Upper lobe of right lung (tissue), 1 donor: ENCODE measurements around the gene ADPRS. TPM values are rescaled to one million over a fixed set of nuclear protein-coding genes. Genes with fewer than 3 reads are reported as not detected.
A peak's percentile ranks its signal among the peaks of the same experiment; 100 is the strongest.

ENCODE experiments used
- ATAC-seq: fragments of 200-7000 bp; cut with Tn5 transposase; one replicate; pipeline ENCODE4 v1.9.1; 2020; ENCODE audit warnings: mild to moderate bottlenecking, moderate library complexity
- DNase-seq: peaks from one replicate; pipeline ENCODE4 v3.0.0-alpha.2; 2020
- H3K27ac ChIP-seq: fragments of 200-600 bp; one replicate; pipeline ENCODE4 v1.8.0; 2022
- H3K27me3 ChIP-seq: fragments of 200-600 bp; one replicate; pipeline ENCODE4 v1.8.0; 2022; ENCODE audit warnings: mild to moderate bottlenecking
- H3K36me3 ChIP-seq: fragments of 200-600 bp; one replicate; pipeline ENCODE4 v1.8.0; 2022
- H3K4me1 ChIP-seq: fragments of 200-600 bp; one replicate; pipeline ENCODE4 v1.8.0; 2022
- H3K4me3 ChIP-seq: fragments of 200-600 bp; one replicate; pipeline ENCODE4 v1.8.0; 2022; ENCODE audit warnings: mild to moderate bottlenecking
- H3K9me3 ChIP-seq: fragments of 200-600 bp; one replicate; pipeline ENCODE4 v1.8.0; 2022
- intact Hi-C: fragments of 100-400 bp; cut with DNase I; formaldehyde crosslinking; loops from one replicate; pipeline ENCODE4 v1.11.0; 2022
- long read RNA-seq: library from polyadenylated mRNA; unstranded; transcript quantifications from one replicate; pipeline ENCODE4 v2.0.0, GENCODE V29; 2021
- total RNA-seq: library from RNA; stranded (reverse); fragmentation: NEBNext Ultra II Directional; extraction: Animal tissue kit (Norgen Biotek cat#: 25700); gene quantifications from one replicate; pipeline ENCODE4 v1.2.1, GENCODE V29; 2021
- TF ChIP-seq, protein P1 (sequence below): fragments of 200-600 bp; IDR thresholded peaks from one replicate; pipeline ENCODE4 v1.8.0; 2022; ENCODE audit warnings: antibody characterized with exemption
- donor health status: DM: no; HTN: yes; CAD: no; lungs with severe emphysema.

Gene ADPRS, protein sequence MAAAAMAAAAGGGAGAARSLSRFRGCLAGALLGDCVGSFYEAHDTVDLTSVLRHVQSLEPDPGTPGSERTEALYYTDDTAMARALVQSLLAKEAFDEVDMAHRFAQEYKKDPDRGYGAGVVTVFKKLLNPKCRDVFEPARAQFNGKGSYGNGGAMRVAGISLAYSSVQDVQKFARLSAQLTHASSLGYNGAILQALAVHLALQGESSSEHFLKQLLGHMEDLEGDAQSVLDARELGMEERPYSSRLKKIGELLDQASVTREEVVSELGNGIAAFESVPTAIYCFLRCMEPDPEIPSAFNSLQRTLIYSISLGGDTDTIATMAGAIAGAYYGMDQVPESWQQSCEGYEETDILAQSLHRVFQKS
- total RNA-seq, result 26.9 TPM
- long read RNA-seq, transcript ADPRHL2-201 (6 exons, 1,668 nt), result major isoform, 71 of 86 reads
- long read RNA-seq, partial matches to known transcripts, result 12 of 86 reads
- long read RNA-seq, other reads (novel, unspliced or antisense), result 3 of 86 reads

DNA sequence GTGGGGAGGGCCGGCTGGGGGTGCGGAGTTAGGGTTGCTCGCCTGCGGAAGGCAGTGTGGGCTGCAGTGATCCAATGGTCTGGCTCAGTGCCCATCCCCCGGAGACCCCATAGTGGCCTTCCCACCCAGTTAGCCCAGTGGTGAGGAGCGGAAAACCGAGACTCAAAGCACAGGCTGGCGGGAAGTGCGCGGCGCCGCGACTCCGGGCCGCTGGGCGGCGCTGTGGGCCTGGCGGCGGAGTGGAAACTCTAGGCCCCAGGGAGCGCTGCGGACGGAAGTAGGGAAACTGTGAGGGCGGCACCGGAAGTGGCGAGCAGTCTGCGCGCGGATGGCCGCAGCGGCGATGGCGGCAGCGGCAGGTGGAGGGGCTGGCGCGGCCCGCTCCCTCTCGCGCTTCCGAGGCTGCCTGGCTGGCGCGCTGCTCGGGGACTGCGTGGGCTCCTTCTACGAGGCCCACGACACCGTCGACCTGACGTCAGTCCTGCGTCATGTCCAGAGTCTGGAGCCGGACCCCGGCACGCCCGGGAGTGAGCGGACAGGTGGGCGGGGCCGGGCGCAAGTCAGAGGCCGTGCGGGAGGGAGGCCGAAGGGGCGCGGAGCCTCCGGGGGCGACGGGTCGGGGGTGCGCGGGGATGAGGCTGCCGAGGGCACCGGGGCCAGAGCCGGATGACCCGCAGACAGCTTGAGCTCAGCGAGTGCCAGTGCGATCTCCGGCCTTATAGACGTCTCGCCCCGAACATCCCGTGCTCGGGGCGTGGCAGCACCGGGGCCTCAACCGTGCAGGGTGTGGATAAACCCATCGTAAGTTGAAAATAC lies at the start of gene ADPRS:
TSS of gene ADPRS (plus strand) at position 316 of the 816 bp plus-strand sequence. CDS start at position 329, 13 bp downstream.
- intact Hi-C loops, result no loop called here
- peak; percentile 96 for ATAC-seq
- TF ChIP-seq, protein P1, sequence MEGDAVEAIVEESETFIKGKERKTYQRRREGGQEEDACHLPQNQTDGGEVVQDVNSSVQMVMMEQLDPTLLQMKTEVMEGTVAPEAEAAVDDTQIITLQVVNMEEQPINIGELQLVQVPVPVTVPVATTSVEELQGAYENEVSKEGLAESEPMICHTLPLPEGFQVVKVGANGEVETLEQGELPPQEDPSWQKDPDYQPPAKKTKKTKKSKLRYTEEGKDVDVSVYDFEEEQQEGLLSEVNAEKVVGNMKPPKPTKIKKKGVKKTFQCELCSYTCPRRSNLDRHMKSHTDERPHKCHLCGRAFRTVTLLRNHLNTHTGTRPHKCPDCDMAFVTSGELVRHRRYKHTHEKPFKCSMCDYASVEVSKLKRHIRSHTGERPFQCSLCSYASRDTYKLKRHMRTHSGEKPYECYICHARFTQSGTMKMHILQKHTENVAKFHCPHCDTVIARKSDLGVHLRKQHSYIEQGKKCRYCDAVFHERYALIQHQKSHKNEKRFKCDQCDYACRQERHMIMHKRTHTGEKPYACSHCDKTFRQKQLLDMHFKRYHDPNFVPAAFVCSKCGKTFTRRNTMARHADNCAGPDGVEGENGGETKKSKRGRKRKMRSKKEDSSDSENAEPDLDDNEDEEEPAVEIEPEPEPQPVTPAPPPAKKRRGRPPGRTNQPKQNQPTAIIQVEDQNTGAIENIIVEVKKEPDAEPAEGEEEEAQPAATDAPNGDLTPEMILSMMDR, result peak; percentile 97
- Histone ChIP-seq H3K36me3 (peaks cover 28% of the 10 kb centered on the region), H3K27ac (peak within 1 kb of the TSS; percentile 94), H3K27me3 (peaks cover 2% of the 10 kb centered on the region), H3K9me3 (no peaks in the 10 kb centered on the region), H3K4me3 (peak within 1 kb of the TSS; percentile 100), H3K4me1 (peaks cover 25% of the 10 kb centered on the region)
- peak; percentile 95 for DNase-seq

DNA sequence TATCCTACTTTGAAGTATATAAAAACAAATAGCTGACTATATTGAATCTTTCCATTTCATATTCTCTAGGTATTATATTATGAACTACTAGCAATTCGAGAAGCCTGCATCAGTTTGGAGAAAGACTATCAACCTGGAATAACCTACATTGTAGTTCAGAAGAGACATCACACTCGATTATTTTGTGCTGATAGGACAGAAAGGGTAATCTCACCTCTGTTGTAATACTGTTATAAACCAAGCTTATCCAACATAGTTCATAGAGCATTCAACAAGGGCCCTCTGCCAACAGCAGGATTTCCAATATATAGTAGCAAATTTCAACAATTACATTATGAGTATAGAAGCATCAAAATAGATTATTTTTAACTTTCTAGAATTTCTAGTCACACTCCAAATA lies 48.5 kb upstream of the ADPRS start:
- H3K27me3 ChIP-seq, result no peaks in the 10 kb centered on the region
- no peak overlapping the region for H3K4me3 ChIP-seq
- H3K27ac ChIP-seq, result no peak overlapping the region
- ATAC-seq (no peak), DNase-seq (no peak)
- H3K36me3 ChIP-seq, result peaks cover 83% of the 10 kb centered on the region
- intact Hi-C loops, result no loop called here
- H3K4me1 ChIP-seq, result no peaks in the 10 kb centered on the region
- no peaks in the 10 kb centered on the region for H3K9me3 ChIP-seq
- TF ChIP-seq, protein P1, result no peak

DNA sequence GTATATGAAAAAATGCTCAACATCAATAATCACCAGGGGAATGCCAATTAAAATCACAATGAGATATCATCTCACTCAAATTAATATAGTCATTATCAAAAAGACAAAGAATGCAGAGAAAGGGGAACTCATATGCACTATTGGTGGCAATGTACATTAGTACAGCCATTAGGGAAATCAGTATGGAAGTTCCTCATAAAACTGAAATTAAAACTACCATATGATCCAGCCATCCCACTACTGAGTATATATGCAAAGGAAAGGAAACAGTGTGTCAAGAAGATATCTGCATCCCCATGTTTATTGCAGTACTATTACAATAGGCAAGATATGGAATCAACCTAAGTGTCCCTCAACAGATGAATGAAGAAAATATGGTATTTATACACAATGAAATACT lies 36.9 kb upstream of the ADPRS start:
- intact Hi-C loops, result no loop called here
- Histone ChIP-seq H3K9me3 (no peaks in the 10 kb centered on the region), H3K4me1 (no peaks in the 10 kb centered on the region), H3K27ac (no peak overlapping the region), H3K4me3 (no peak overlapping the region), H3K27me3 (no peaks in the 10 kb centered on the region), H3K36me3 (peaks cover 29% of the 10 kb centered on the region)
- ATAC-seq, result peak; percentile 58
- TF ChIP-seq, protein P1, result no peak
- no peak for DNase-seq

DNA sequence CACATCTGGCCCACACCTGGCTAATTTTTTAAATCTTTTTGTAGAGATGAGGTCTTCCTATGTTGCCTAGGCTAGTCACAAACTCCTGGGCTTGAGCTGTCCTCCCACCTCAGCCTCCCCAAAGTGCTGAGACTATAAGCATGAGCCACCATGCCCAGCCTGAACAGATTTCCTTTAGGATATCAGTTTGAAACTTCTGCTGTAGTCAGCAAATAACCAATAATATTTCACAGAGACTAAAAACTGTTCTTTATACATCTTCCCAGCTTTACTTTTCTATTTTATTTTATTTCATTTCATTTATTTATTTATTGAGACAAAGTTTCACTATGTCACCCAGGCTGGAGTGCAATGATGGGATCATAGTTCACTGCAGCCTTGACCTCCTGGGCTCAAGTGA lies 34.7 kb upstream of the ADPRS start:
- TF ChIP-seq, protein P1, result no peak
- intact Hi-C loops, result no loop called here
- H3K36me3 ChIP-seq, result peaks cover 33% of the 10 kb centered on the region
- ATAC-seq, result no peak
- H3K27ac ChIP-seq, result no peak overlapping the region
- no peak for DNase-seq
- no peaks in the 10 kb centered on the region for H3K9me3 ChIP-seq
- no peak overlapping the region for H3K4me3 ChIP-seq
- H3K27me3 ChIP-seq, result no peaks in the 10 kb centered on the region
- H3K4me1 ChIP-seq, result no peaks in the 10 kb centered on the region

DNA sequence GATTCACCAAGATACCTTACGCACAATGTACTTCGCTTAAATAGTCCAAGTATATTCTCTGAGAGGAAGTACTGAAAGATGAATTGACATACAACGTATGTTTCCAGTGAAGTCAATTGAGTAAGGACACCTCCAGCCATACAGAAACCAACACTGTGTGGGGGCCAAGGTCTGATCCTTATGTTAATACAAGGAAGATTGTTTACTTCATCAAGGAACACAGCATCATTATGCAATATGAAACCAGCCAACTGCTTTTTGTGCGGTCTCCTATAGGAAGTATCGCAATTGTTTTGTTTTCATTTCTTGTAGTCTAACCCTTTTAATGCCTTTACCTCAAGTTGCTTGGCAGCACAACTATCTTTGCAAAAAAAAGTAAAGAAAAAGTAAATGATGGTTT lies 33.0 kb upstream of the ADPRS start:
- no peaks in the 10 kb centered on the region for H3K27me3 ChIP-seq
- H3K9me3 ChIP-seq, result no peaks in the 10 kb centered on the region
- H3K27ac ChIP-seq, result no peak overlapping the region
- no peaks in the 10 kb centered on the region for H3K4me1 ChIP-seq
- intact Hi-C loops, result no loop called here
- TF ChIP-seq, protein P1, result no peak
- no peak overlapping the region for H3K4me3 ChIP-seq
- ATAC-seq (peak; percentile 43), DNase-seq (no peak)
- peaks cover 35% of the 10 kb centered on the region for H3K36me3 ChIP-seq
